ENCODE data around the gene TMEM50A. TPM values are rescaled to one million over a fixed set of nuclear protein-coding genes. Genes with fewer than 3 reads are reported as not detected.
"Not testable (repeated sequence)": the region's sequence is repeated elsewhere in the genome, so short reads cannot be mapped to it uniquely, and the experiment has no call there.

TMEM50A gene
- total RNA-seq, 3 donors from 2014 or later (not counting 1 experiment from before 2014, with no cell fraction given) = 99.9 to 117 (median 107) TPM

DNA sequence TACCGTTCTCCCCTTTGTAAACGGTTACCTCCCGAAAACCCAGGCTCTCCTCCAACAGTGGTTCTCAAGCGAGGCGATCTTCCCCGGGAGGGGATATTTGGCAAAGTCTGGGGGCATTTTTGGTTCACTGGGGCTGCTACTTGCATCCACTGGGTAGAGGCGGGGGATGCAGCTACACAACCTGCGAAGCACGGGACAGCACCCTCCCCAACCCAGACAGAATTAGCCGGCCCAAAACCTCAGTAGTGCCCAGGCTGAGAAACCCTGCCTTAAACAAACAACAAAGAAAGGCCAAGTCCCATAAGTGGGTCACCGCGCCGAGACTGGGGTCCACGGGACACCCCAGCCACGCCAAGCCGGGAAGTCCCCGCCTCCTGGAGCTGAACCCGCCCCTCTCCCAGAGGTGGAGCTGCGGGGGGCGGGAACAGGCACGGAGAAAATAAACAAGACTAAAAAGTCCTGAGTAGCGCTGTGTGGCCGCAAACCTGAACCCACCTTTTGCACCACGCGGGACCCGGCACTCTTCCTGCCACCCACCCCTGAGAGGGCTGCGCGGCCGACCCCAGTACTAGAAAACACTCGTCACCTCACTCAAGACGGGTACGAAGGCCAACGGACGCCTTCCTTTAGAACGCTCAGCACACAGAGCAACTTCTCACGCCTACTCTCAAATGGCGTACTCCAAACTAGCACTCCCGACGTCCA lies 499 bp upstream of the TMEM50A start:
- not testable (repeated sequence) for H3K36me3 ChIP-seq (ENCODE audit: control insufficient read depth, insufficient read depth, low read length); H3K9me3 Mint-ChIP-seq; H3K9me3 ChIP-seq (ENCODE audit: control insufficient read depth, insufficient read depth, low read length); H3K27me3 Mint-ChIP-seq (ENCODE audit: low read depth in 2 of 2); H3K36me3 Mint-ChIP-seq; H3K27me3 ChIP-seq (ENCODE audit: control insufficient read depth, insufficient read depth, low read length); H3K4me1 ChIP-seq (ENCODE audit: control insufficient read depth, insufficient read depth, low read length)
- 0% methylated on average over 9 of the region's 39 CpGs for WGBS (ENCODE audit: insufficient coverage)
- Histone ChIP-seq H3K27ac (ENCODE audit: low read length) (peak overlapping the region; percentile 98), H3K4me3 (ENCODE audit: low read length) (peak overlapping the region; percentile 99)
- peak; percentile 46 to 67 (median 54) for ATAC-seq
- peak overlapping the region; percentile 94 for H3K4me3 Mint-ChIP-seq
- peaks cover 27 to 39% of the 10 kb centered on the region in 2 donors for H3K4me1 Mint-ChIP-seq
- H3K27ac Mint-ChIP-seq = peak overlapping the region; percentile 92 to 97
- peak in 1 of 2 donors; percentile 59 for DNase-seq
- intact Hi-C loops (cut with micrococcal nuclease) = loop anchor here (5.0 kb wide), 3 partner anchors 75 to 95 kb away; partner anchors contain the start of genes MACO1 and RSRP1

DNA sequence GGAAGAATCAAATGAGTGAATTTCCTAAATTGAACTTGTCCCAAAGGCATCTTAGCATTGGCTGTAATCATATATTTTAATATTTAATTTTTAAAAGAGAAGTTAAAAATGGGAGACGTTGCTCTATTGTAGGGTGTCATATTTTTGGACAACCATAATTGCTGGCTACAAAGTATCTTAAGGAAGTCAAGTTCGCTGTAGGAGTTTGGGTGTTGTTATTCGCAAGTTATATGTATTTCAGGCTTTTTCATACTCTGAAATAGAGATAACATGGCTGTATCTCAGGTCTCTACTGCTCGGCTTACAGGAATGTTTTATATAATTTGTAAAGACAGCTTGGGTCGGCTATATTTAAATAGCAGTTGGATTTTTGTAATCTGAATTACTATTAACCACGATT lies 852 bp downstream of the TMEM50A start:
- ATAC-seq (no peak), DNase-seq (no peak)
- 2% methylated on average over 6 of the region's 6 CpGs for WGBS (ENCODE audit: insufficient coverage)
- intact Hi-C loops (cut with micrococcal nuclease) = loop anchor here (5.0 kb wide), 3 partner anchors 77 to 93 kb away; partner anchors contain the start of genes MACO1 and RSRP1
- H3K4me1 ChIP-seq (ENCODE audit: control insufficient read depth, insufficient read depth, low read length) = peaks cover 8% of the 10 kb centered on the region
- peak overlapping the region; percentile 99 for H3K4me3 ChIP-seq (ENCODE audit: low read length)
- peak overlapping the region; percentile 93 for H3K4me3 Mint-ChIP-seq
- no peaks in the 10 kb centered on the region for H3K9me3 Mint-ChIP-seq
- no peaks in the 10 kb centered on the region for H3K27me3 ChIP-seq (ENCODE audit: control insufficient read depth, insufficient read depth, low read length)
- H3K27ac Mint-ChIP-seq = peak overlapping the region; percentile 92 to 97
- peak overlapping the region; percentile 98 for H3K27ac ChIP-seq (ENCODE audit: low read length)
- no peaks in the 10 kb centered on the region for H3K27me3 Mint-ChIP-seq (ENCODE audit: low read depth in 2 of 2)
- peaks cover 36 to 52% of the 10 kb centered on the region in 2 donors for H3K4me1 Mint-ChIP-seq
- H3K36me3 ChIP-seq (ENCODE audit: control insufficient read depth, insufficient read depth, low read length) = peaks cover 13% of the 10 kb centered on the region
- TF ChIP-seq, protein P1, sequence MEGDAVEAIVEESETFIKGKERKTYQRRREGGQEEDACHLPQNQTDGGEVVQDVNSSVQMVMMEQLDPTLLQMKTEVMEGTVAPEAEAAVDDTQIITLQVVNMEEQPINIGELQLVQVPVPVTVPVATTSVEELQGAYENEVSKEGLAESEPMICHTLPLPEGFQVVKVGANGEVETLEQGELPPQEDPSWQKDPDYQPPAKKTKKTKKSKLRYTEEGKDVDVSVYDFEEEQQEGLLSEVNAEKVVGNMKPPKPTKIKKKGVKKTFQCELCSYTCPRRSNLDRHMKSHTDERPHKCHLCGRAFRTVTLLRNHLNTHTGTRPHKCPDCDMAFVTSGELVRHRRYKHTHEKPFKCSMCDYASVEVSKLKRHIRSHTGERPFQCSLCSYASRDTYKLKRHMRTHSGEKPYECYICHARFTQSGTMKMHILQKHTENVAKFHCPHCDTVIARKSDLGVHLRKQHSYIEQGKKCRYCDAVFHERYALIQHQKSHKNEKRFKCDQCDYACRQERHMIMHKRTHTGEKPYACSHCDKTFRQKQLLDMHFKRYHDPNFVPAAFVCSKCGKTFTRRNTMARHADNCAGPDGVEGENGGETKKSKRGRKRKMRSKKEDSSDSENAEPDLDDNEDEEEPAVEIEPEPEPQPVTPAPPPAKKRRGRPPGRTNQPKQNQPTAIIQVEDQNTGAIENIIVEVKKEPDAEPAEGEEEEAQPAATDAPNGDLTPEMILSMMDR (IDR thresholded peaks at IDR 0.05) = no peak
- H3K9me3 ChIP-seq (ENCODE audit: control insufficient read depth, insufficient read depth, low read length) = no peaks in the 10 kb centered on the region
- H3K36me3 Mint-ChIP-seq = no peaks in the 10 kb centered on the region

DNA sequence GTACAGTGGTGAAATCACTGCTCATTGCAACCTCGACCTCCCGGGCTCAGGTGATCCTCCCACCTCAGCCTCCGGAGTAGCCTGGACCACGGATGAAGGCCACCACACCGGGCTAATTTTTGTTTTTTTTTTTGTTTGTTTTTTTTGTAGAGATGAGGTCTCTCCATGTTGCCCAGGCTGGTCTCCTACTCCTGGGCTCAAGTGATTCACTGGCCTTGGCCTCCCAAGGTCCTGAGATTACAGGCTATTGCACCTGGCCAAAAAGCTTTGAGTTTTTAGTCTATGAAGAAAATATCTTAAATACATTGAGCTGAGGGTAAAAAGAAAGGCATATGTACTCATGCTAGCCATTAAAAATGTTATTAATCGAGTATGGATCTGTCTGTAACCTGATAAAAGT lies 3.6 kb downstream of the TMEM50A start:
- peaks cover 27% of the 10 kb centered on the region for H3K36me3 ChIP-seq (ENCODE audit: control insufficient read depth, insufficient read depth, low read length)
- no peaks in the 10 kb centered on the region for H3K9me3 ChIP-seq (ENCODE audit: control insufficient read depth, insufficient read depth, low read length)
- H3K4me1 ChIP-seq (ENCODE audit: control insufficient read depth, insufficient read depth, low read length) = peaks cover 8% of the 10 kb centered on the region
- DNase-seq (peak in 1 of 2 donors; percentile 1), ATAC-seq (no peak)
- peaks cover 38 to 48% of the 10 kb centered on the region in 2 donors for H3K4me1 Mint-ChIP-seq
- peak overlapping the region; percentile 45 to 62 for H3K27ac Mint-ChIP-seq
- H3K27ac ChIP-seq (ENCODE audit: low read length) = no peak overlapping the region
- H3K27me3 ChIP-seq (ENCODE audit: control insufficient read depth, insufficient read depth, low read length) = no peaks in the 10 kb centered on the region
- 82% methylated on average over 6 of the region's 6 CpGs for WGBS (ENCODE audit: insufficient coverage)
- TF ChIP-seq, protein P1 (IDR thresholded peaks at IDR 0.05) = no peak
- no peaks in the 10 kb centered on the region for H3K9me3 Mint-ChIP-seq
- intact Hi-C loops (cut with micrococcal nuclease) = no loop called here
- H3K27me3 Mint-ChIP-seq (ENCODE audit: low read depth in 2 of 2) = no peaks in the 10 kb centered on the region
- H3K36me3 Mint-ChIP-seq = no peaks in the 10 kb centered on the region
- H3K4me3 ChIP-seq (ENCODE audit: low read length) = no peak overlapping the region
- peak overlapping the region; percentile 28 for H3K4me3 Mint-ChIP-seq

GRCh38 chr1:25342846-25343245 lies 4.7 kb downstream of the TMEM50A start:
- TF ChIP-seq, protein P1 (IDR thresholded peaks at IDR 0.05) = no peak
- H3K27ac ChIP-seq (ENCODE audit: low read length) = no peak overlapping the region
- peaks cover 39 to 44% of the 10 kb centered on the region in 2 donors for H3K4me1 Mint-ChIP-seq
- no peak overlapping the region for H3K4me3 Mint-ChIP-seq
- intact Hi-C loops (cut with micrococcal nuclease) = no loop called here
- H3K9me3 ChIP-seq (ENCODE audit: control insufficient read depth, insufficient read depth, low read length) = no peaks in the 10 kb centered on the region
- no peaks in the 10 kb centered on the region for H3K36me3 Mint-ChIP-seq
- ATAC-seq (no peak), DNase-seq (peak in 1 of 2 donors; percentile 0)
- H3K36me3 ChIP-seq (ENCODE audit: control insufficient read depth, insufficient read depth, low read length) = peaks cover 35% of the 10 kb centered on the region
- H3K27ac Mint-ChIP-seq = peak overlapping the region in 1 of 2 donors; percentile 1
- WGBS (ENCODE audit: insufficient coverage) = no CpG with 5 or more reads among the region's 1 CpG
- H3K27me3 Mint-ChIP-seq (ENCODE audit: low read depth in 2 of 2) = no peaks in the 10 kb centered on the region
- peaks cover 8% of the 10 kb centered on the region for H3K4me1 ChIP-seq (ENCODE audit: control insufficient read depth, insufficient read depth, low read length)
- no peak overlapping the region for H3K4me3 ChIP-seq (ENCODE audit: low read length)
- no peaks in the 10 kb centered on the region for H3K27me3 ChIP-seq (ENCODE audit: control insufficient read depth, insufficient read depth, low read length)
- H3K9me3 Mint-ChIP-seq = no peaks in the 10 kb centered on the region
